Vagina (tissue), 2 donors: Measurements from ENCODE around the gene AGPAT1. TPM values are rescaled to one million over a fixed set of nuclear protein-coding genes. Genes with fewer than 3 reads are reported as not detected.

Experiments
- DNase-seq, 2 donors: peaks; one replicate each; pipeline ENCODE4 v3.0.0-alpha.2; 2017; ENCODE audit errors: extremely low spot score in 2 of 2
- H3K27ac ChIP-seq: fragments of 200-600 bp; sonication (generic); one replicate; pipeline ENCODE4 v1.5.1; 2019
- H3K27me3 ChIP-seq: fragments of 200-600 bp; sonication (generic); one replicate; pipeline ENCODE4 v1.5.1; 2019
- H3K36me3 ChIP-seq, 2 donors: fragments of 200-600 bp; sonication (generic); one replicate each; pipeline ENCODE4 v1.5.1; 2017 to 2019
- H3K4me1 ChIP-seq: fragments of 200-600 bp; sonication (generic); one replicate; pipeline ENCODE4 v1.5.1; 2019
- H3K4me3 ChIP-seq, 2 donors: fragments of 200-600 bp; sonication (generic); 1 replicate in 1 of 2; 2 replicates in 1 of 2; pipeline ENCODE4 v1.5.1; 2016 to 2019
- H3K9me3 ChIP-seq: fragments of 200-600 bp; sonication (generic); one replicate; pipeline ENCODE4 v1.5.1; 2019
- POLR2A ChIP-seq, 2 donors: fragments of 450-650 bp; IDR thresholded peaks; one replicate each; pipeline ENCODE4 v1.6.1; 2017; ENCODE audit warnings: antibody characterized with exemption in 2 of 2, mild to moderate bottlenecking in 2 of 2, moderate library complexity in 2 of 2
- POLR2AphosphoS5 ChIP-seq, 2 donors: sonication (generic); formaldehyde crosslinking; IDR thresholded peaks; one replicate each; pipeline ENCODE4 v1.9.0; 2017; ENCODE audit warnings: antibody characterized with exemption in 2 of 2, mild to moderate bottlenecking in 2 of 2, low read depth in 1 of 2; ENCODE audit not compliant: insufficient read depth in 1 of 2
- intact Hi-C: fragments of 100-400 bp; cut with DNase I; formaldehyde crosslinking; loops from one replicate; pipeline ENCODE4 v1.15.1; 2023
- total RNA-seq: library from RNA; depleted of rRNA; stranded (reverse); fragments of >200 nt; gene quantifications from one replicate; pipeline ENCODE4 v1.2.3, GENCODE V29; 2016
- TF ChIP-seq, protein P1 (sequence below), 3 experiments: fragments of 450-650 bp in 2 of 3; fragments of 200-600 bp in 1 of 3; sonication (generic) in 1 of 3; IDR thresholded peaks; one replicate each; pipeline ENCODE4 v1.5.1; 2017 to 2019; ENCODE audit warnings: antibody characterized with exemption in 3 of 3, mild to moderate bottlenecking in 2 of 3, moderate library complexity in 2 of 3

The AGPAT1 gene
- total RNA-seq, 1 donor from 2014 or later = 35.1 TPM

DNA sequence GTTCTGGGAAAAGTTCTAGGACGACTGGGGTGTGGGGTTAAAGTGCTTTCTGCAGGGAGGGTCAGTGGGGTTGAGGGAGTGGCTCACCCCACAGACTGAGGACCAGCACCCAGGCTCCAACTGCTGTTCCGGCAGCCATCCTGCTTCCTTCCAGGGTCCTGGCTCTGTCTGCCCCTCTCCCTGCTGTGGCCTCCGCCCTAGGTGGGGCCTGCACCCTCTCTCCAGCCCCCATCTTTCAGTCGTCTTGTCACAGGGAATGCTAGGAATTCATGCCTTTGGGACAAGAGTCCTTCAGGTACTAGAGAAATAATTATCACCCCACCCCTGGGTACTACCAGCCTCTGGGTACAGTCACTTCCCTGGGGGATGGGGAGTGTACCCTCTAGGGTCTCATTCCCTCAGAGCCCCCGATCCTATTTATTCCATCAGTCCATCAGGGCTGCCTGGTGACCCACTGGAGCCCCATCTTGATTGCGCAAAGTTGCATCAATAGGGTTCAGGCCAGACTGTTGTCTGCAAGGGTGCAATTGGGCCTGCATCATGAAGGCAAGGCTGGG is 8.3 kb upstream of the AGPAT1 start, which contains the start of gene AGER:
Gene AGER, minus strand, starts transcription at position 170 of the 557 bp plus-strand sequence. Its CDS starts 31 bp downstream, at position 139.
- Histone ChIP-seq H3K4me1 (peaks cover 52% of the 10 kb centered on the region), H3K36me3 (peaks cover 0 to 29% of the 10 kb centered on the region in 2 donors)
- no peak for DNase-seq

DNA sequence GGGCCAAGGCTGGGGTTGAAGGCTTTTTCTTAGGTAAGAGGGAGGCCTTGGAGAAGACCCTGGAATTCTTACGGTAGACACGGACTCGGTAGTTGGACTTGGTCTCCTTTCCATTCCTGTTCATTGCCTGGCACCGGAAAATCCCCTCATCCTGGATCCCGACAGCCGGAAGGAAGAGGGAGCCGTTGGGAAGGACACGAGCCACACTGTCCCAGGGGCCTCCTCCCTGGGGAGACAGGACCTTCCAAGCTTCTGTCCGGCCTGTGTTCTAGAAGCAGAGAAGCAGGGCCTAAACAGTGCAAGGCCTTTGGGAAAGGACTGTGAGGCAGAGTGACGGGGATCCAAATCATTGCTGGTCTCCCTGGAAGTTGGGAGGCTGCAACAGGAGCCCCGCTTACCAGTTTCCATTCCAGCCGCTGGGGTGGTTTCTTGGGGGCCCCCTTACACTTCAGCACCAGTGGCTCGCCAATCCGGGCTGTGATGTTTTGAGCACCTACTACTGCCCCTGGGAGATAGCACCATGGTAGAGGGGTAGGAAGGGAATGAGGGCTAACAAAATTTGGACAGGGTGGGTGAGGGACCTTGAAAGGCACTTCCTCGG is 7.7 kb upstream of the AGPAT1 start:
- intact Hi-C loops = loop anchor here (10.0 kb wide), 1 partner anchor 1021 kb away; the partner anchor contains the start of genes HSD17B8, RING1, RXRB and SLC39A7
- Histone ChIP-seq H3K27me3 (no peaks in the 10 kb centered on the region), H3K9me3 (no peaks in the 10 kb centered on the region), H3K36me3 (peaks cover 0 to 29% of the 10 kb centered on the region in 2 donors), H3K4me3 (no peak overlapping the region), H3K4me1 (peaks cover 52% of the 10 kb centered on the region), H3K27ac (peak overlapping the region; percentile 99)
- DNase-seq = peak in 1 of 2 donors; percentile 84
- TF ChIP-seq POLR2A (IDR thresholded peaks at IDR 0.05) (no peak), POLR2AphosphoS5 (IDR thresholded peaks at IDR 0.05; ENCODE audit: insufficient read depth in 1 of 2, low read depth in 1 of 2) (no peak)
- TF ChIP-seq, protein P1, sequence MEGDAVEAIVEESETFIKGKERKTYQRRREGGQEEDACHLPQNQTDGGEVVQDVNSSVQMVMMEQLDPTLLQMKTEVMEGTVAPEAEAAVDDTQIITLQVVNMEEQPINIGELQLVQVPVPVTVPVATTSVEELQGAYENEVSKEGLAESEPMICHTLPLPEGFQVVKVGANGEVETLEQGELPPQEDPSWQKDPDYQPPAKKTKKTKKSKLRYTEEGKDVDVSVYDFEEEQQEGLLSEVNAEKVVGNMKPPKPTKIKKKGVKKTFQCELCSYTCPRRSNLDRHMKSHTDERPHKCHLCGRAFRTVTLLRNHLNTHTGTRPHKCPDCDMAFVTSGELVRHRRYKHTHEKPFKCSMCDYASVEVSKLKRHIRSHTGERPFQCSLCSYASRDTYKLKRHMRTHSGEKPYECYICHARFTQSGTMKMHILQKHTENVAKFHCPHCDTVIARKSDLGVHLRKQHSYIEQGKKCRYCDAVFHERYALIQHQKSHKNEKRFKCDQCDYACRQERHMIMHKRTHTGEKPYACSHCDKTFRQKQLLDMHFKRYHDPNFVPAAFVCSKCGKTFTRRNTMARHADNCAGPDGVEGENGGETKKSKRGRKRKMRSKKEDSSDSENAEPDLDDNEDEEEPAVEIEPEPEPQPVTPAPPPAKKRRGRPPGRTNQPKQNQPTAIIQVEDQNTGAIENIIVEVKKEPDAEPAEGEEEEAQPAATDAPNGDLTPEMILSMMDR (IDR thresholded peaks at IDR 0.05) = no peak

More for the DNA sequence above, 8.3 kb upstream of the AGPAT1 start, which contains the start of gene AGER:
- TF ChIP-seq POLR2AphosphoS5 (IDR thresholded peaks at IDR 0.05; ENCODE audit: insufficient read depth in 1 of 2, low read depth in 1 of 2) = no peak
- TF ChIP-seq, protein P1 (IDR thresholded peaks at IDR 0.05) = no peak
- Histone ChIP-seq H3K9me3 (no peaks in the 10 kb centered on the region), H3K27ac (peak within 1 kb of the TSS; percentile 99), H3K27me3 (no peaks in the 10 kb centered on the region), H3K4me3 (no peak within 1 kb of the TSS)
- intact Hi-C loops = loop anchor here (10.0 kb wide), 1 partner anchor 1021 kb away; the partner anchor contains the start of genes HSD17B8, RING1, RXRB and SLC39A7

DNA sequence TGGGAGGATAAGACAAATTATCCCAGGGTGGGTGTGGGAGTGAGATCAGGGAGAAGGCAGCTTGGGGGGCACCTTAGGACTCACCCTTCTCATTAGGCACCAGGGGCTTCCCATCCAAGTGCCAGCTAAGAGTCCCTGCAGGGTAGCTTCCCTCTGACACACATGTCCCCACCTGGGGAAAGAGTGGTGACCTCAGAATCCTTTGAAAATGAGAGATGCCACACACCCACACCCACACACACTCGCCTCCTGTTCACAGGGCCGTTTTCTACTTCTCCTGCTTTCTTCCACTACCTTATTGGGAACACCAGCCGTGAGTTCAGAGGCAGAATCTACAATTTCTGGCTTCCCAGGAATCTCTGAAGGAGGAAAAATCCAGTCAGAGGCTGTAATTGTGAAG is 7.1 kb upstream of the AGPAT1 start:
- H3K27me3 ChIP-seq = no peaks in the 10 kb centered on the region
- H3K9me3 ChIP-seq = no peaks in the 10 kb centered on the region
- peak overlapping the region; percentile 99 for H3K27ac ChIP-seq
- H3K36me3 ChIP-seq = peaks cover 0 to 29% of the 10 kb centered on the region in 2 donors
- TF ChIP-seq, protein P1 (IDR thresholded peaks at IDR 0.05) = no peak
- TF ChIP-seq POLR2A (IDR thresholded peaks at IDR 0.05) (no peak), POLR2AphosphoS5 (IDR thresholded peaks at IDR 0.05; ENCODE audit: insufficient read depth in 1 of 2, low read depth in 1 of 2) (no peak)
- H3K4me3 ChIP-seq = no peak overlapping the region
- DNase-seq = no peak
- intact Hi-C loops = loop anchor here (10.0 kb wide), 1 partner anchor 1022 kb away; the partner anchor contains the start of genes HSD17B8, RING1, RXRB and SLC39A7
- peaks cover 47% of the 10 kb centered on the region for H3K4me1 ChIP-seq

DNA sequence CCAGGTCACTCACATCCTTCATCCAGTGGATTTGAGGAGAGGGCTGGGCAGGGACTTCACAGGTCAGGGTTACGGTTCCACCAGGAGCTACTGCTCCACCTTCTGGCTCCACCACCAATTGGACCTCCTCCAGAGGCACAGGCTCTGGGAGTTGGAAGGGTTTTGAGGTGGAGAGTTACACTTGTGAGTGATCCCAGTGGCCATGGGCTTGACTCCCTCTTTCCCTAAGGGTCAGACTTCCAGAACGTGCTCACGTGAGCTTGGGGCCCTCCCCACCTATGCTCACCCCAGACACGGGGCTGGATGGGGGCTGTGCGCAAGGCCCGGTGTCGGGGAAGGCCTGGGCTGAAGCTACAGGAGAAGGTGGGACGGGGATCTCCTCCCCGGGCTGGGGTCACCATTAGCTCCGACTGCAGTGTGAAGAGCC is 6.7 kb upstream of the AGPAT1 start:
- Histone ChIP-seq H3K36me3 (peaks cover 0 to 27% of the 10 kb centered on the region in 2 donors), H3K27ac (peak overlapping the region; percentile 24), H3K4me3 (no peak overlapping the region), H3K27me3 (no peaks in the 10 kb centered on the region), H3K4me1 (peaks cover 42% of the 10 kb centered on the region), H3K9me3 (no peaks in the 10 kb centered on the region)
- DNase-seq = no peak
- intact Hi-C loops = loop anchor here (10.0 kb wide), 1 partner anchor 1022 kb away; the partner anchor contains the start of genes HSD17B8, RING1, RXRB and SLC39A7
- no peak for TF ChIP-seq POLR2AphosphoS5 (IDR thresholded peaks at IDR 0.05; ENCODE audit: insufficient read depth in 1 of 2, low read depth in 1 of 2)

DNA sequence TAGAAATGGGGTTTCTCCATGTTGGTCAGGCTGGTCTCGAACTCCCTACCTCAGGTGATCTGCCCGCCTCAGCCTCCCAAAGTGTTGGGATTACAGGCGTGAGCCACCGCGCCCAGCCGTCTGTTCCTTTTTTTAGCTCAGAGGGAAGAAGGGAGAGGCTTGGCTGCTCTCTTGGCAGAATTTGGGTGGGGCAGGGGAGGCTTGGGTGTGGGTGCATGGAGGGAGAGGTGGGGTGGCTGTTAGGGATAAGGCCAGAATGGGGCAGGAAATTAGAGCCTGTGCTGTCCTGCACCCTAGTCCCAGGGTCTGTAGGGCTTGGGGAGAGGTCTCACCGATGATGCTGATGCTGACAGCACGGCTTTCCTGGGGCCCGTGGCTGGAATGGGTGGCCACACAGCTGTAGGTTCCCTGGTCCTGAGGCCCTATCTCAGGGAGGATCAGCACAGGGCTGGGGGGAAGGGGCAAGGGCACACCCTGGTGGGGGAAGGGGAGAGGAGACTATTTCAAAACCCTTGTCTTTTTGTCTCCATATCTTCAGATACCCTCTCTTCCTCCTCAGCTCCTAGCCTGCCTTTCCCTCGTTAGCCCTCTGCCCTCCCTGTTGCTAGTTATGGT is 6.1 kb upstream of the AGPAT1 start:
- no peaks in the 10 kb centered on the region for H3K9me3 ChIP-seq
- H3K4me1 ChIP-seq = peaks cover 41% of the 10 kb centered on the region
- intact Hi-C loops = loop anchor here (10.0 kb wide), 1 partner anchor 1023 kb away; the partner anchor contains the start of genes HSD17B8, RING1, RXRB and SLC39A7
- peaks cover 0 to 22% of the 10 kb centered on the region in 2 donors for H3K36me3 ChIP-seq
- H3K27me3 ChIP-seq = no peaks in the 10 kb centered on the region
- TF ChIP-seq, protein P1 (IDR thresholded peaks at IDR 0.05) = no peak
- TF ChIP-seq POLR2A (IDR thresholded peaks at IDR 0.05) (no peak), POLR2AphosphoS5 (IDR thresholded peaks at IDR 0.05; ENCODE audit: insufficient read depth in 1 of 2, low read depth in 1 of 2) (no peak)
- peak overlapping the region; percentile 24 for H3K27ac ChIP-seq
- no peak for DNase-seq
- H3K4me3 ChIP-seq = no peak overlapping the region
